SK-N-SH (cell line): ENCODE results near the gene GLCE. TPM values are rescaled to one million over a fixed set of nuclear protein-coding genes. Genes with fewer than 3 reads are reported as not detected.

Experiments used
- CTCF ChIA-PET: fragments of 300-600, 350-600 bp; formaldehyde crosslinking; extraction: SDS; loops from one replicate; lab custom pipeline; 2021; lab: Yijun Ruan, JAX
- POLR2A ChIA-PET: fragments of 350-600 bp; sonication (Branson Sonifier 250); formaldehyde crosslinking; extraction: SDS; loops from one replicate; lab custom pipeline; 2020; ENCODE audit warnings: antibody characterized with exemption, inconsistent platforms; lab: Yijun Ruan, JAX
- DNase-seq: peaks from one replicate; pipeline ENCODE4 v3.0.0; 2012
- H2AFZ ChIP-seq: fragments of 200-600 bp; sonication (generic); 2 replicates; pipeline ENCODE4 v1.8.1; 2016; ENCODE audit warnings: antibody characterized with exemption, mild to moderate bottlenecking, low read depth
- H3F3A ChIP-seq: fragments of 200-600 bp; sonication (generic); replicated peaks from 2 replicates; pipeline ENCODE3; 2016; ENCODE audit warnings: antibody characterized with exemption, mild to moderate bottlenecking; ENCODE audit not compliant: insufficient read depth
- H3K27ac ChIP-seq, 2 experiments: fragments of 200-500 bp in 1 of 2; fragments of 200-600 bp in 1 of 2; sonication (Bioruptor generic) in 1 of 2; sonication (generic), shearing (Covaris generic) in 1 of 2; 2 replicates each; pipeline versions ENCODE4 v1.5.1 to v1.6.1; 2014 to 2016; ENCODE audit warnings: low read depth in 2 of 2, inconsistent platforms in 1 of 2, low read length in 1 of 2, mild to moderate bottlenecking in 1 of 2, mixed read lengths in 1 of 2
- H3K27me3 ChIP-seq: fragments of 200-600 bp; sonication (generic), shearing (Covaris generic); 2 replicates; pipeline ENCODE4 v1.6.1; 2016; ENCODE audit warnings: mixed run types; ENCODE audit not compliant: insufficient read depth
- H3K36me3 ChIP-seq, 2 experiments: fragments of 200-500 bp in 1 of 2; fragments of 200-600 bp in 1 of 2; sonication (Bioruptor generic) in 1 of 2; sonication (generic) in 1 of 2; replicated peaks in 1 of 2; 2 replicates each; pipeline versions ENCODE3 to v1.5.1; 2014 to 2016; ENCODE audit warnings: low read length in 1 of 2, mild to moderate bottlenecking in 1 of 2; ENCODE audit not compliant: insufficient read depth in 2 of 2, control insufficient read depth in 1 of 2
- H3K4me1 ChIP-seq, 2 experiments: fragments of 200-500 bp in 1 of 2; fragments of 200-600 bp in 1 of 2; sonication (Bioruptor generic) in 1 of 2; sonication (generic), shearing (Covaris generic) in 1 of 2; 2 replicates each; pipeline versions ENCODE4 v1.5.1 to v1.6.1; 2014 to 2016; ENCODE audit warnings: low read depth in 1 of 2, low read length in 1 of 2, mixed run types in 1 of 2; ENCODE audit not compliant: insufficient read depth in 2 of 2, control insufficient read depth in 1 of 2
- H3K4me2 ChIP-seq: fragments of 200-600 bp; sonication (generic), shearing (Covaris generic); 2 replicates; pipeline ENCODE4 v1.6.1; 2017; ENCODE audit warnings: mixed run types
- H3K4me3 ChIP-seq, 2 experiments: fragments of 200-500 bp in 1 of 2; fragments of 200-600 bp in 1 of 2; sonication (Bioruptor generic) in 1 of 2; sonication (generic), shearing (Covaris generic) in 1 of 2; 2 replicates each; pipeline versions ENCODE4 v1.5.1 to v1.8.1; 2014 to 2016; ENCODE audit warnings: low read depth in 2 of 2, inconsistent platforms in 1 of 2, low read length in 1 of 2, mild to moderate bottlenecking in 1 of 2, mixed read lengths in 1 of 2, moderate library complexity in 1 of 2
- H3K79me2 ChIP-seq: fragments of 200-600 bp; sonication (generic); 2 replicates; pipeline ENCODE4 v1.8.1; 2017; ENCODE audit warnings: mild to moderate bottlenecking; ENCODE audit not compliant: insufficient read depth
- H3K9ac ChIP-seq: fragments of 200-600 bp; sonication (generic); 2 replicates; pipeline ENCODE4 v1.6.1; 2017; ENCODE audit warnings: mixed run types
- H3K9me2 ChIP-seq: fragments of 200-600 bp; sonication (generic); 2 replicates; pipeline ENCODE4 v1.6.1; 2017; ENCODE audit warnings: mixed run types
- H3K9me3 ChIP-seq: fragments of 200-600 bp; sonication (generic); 2 replicates; pipeline ENCODE4 v1.6.1; 2017; ENCODE audit warnings: mixed run types, mild to moderate bottlenecking, moderate library complexity
- H4K20me1 ChIP-seq: fragments of 200-600 bp; sonication (generic); 2 replicates; pipeline ENCODE4 v1.6.1; 2017; ENCODE audit warnings: mild to moderate bottlenecking, mixed run types; ENCODE audit not compliant: insufficient read depth
- CHD2 ChIP-seq: fragments of 150-350 bp; IDR thresholded peaks from 2 replicates; pipeline ENCODE4 v1.6.1; 2018; ENCODE audit warnings: low read length; ENCODE audit not compliant: partially characterized antibody
- CTCF ChIP-seq: fragments of 200-600 bp; sonication (generic); IDR thresholded peaks from 2 replicates; pipeline ENCODE4 v1.6.1; 2017; ENCODE audit warnings: antibody characterized with exemption, mild to moderate bottlenecking, moderate library complexity
- ELF1 ChIP-seq: IDR thresholded peaks from 2 replicates; pipeline ENCODE4 v1.4.0; 2012
- EZH2phosphoT487 ChIP-seq: fragments of 200-600 bp; sonication (generic); IDR thresholded peaks from 2 replicates; pipeline ENCODE4 v1.6.1; 2017; ENCODE audit warnings: low read depth, mixed run types, mild to moderate bottlenecking, antibody characterized with exemption, moderate library complexity, borderline replicate concordance
- FOXJ3 ChIP-seq: sonication (generic); formaldehyde crosslinking; IDR thresholded peaks from 2 replicates; pipeline ENCODE4 v1.5.1; 2020; ENCODE audit warnings: mild to moderate bottlenecking, missing genetic modification reagents
- FOXM1 ChIP-seq: IDR thresholded peaks from 2 replicates; pipeline ENCODE4 v1.4.0; 2012; ENCODE audit warnings: low read depth, mild to moderate bottlenecking
- GATA2 ChIP-seq: sonication (generic); formaldehyde crosslinking; IDR thresholded peaks from 2 replicates; pipeline ENCODE4 v1.5.0; 2020; ENCODE audit warnings: mild to moderate bottlenecking, missing genetic modification reagents
- JUND ChIP-seq: IDR thresholded peaks from 2 replicates; pipeline ENCODE4 v1.4.0; 2012
- MAX ChIP-seq: IDR thresholded peaks from 2 replicates; pipeline ENCODE4 v1.4.0; 2012; ENCODE audit warnings: low read depth
- MXI1 ChIP-seq: IDR thresholded peaks from 2 replicates; pipeline ENCODE4 v1.6.1; 2012; ENCODE audit warnings: mild to moderate bottlenecking, low read depth, low read length, improper control_type of control experiment
- NFIC ChIP-seq: IDR thresholded peaks from 2 replicates; pipeline ENCODE4 v1.4.0; 2012; ENCODE audit warnings: borderline replicate concordance
- POLR2AphosphoS5 ChIP-seq: IDR thresholded peaks from 2 replicates; pipeline ENCODE4 v1.6.1; 2012; ENCODE audit warnings: low read depth, low read length
- RAD21 ChIP-seq: IDR thresholded peaks from 2 replicates; pipeline ENCODE4 v1.6.1; 2012; ENCODE audit warnings: mild to moderate bottlenecking, low read length
- SMC3 ChIP-seq: IDR thresholded peaks from 2 replicates; pipeline ENCODE4 v1.6.1; 2012; ENCODE audit warnings: low read depth, low read length, improper control_type of control experiment
- TCF12 ChIP-seq: IDR thresholded peaks from 2 replicates; pipeline ENCODE4 v1.4.0; 2012
- TEAD4 ChIP-seq: IDR thresholded peaks from 2 replicates; pipeline ENCODE4 v1.4.0; 2012; ENCODE audit warnings: mild to moderate bottlenecking, borderline replicate concordance; ENCODE audit not compliant: insufficient read depth
- USF1 ChIP-seq: IDR thresholded peaks from 2 replicates; pipeline ENCODE4 v1.4.0; 2012; ENCODE audit warnings: low read depth, borderline replicate concordance
- USF2 ChIP-seq: fragments of 150-350 bp; IDR thresholded peaks from 2 replicates; pipeline ENCODE4 v1.6.1; 2017; ENCODE audit warnings: antibody characterized with exemption, low read length, low read depth, borderline replicate concordance
- ZBTB33 ChIP-seq: IDR thresholded peaks from 2 replicates; pipeline ENCODE4 v1.4.0; 2012; ENCODE audit warnings: low read depth, borderline replicate concordance
- WGBS: methylation state at CpG from one replicate; pipeline ENCODE4 v1.1.6; 2017; ENCODE audit warnings: low lambda C conversion rate; 5-methylcytosine and 5-hydroxymethylcytosine counted together
- polyA plus RNA-seq, 3 experiments: library from polyadenylated mRNA; depleted of rRNA; stranded (reverse); fragments of >200 nt; gene quantifications; 2 replicates each; pipeline ENCODE4 v1.2.3, GENCODE V29; 2012

The GLCE gene
- polyA plus RNA-seq, 1 of the 3 experiments (the other 2 are of a cell fraction): 19.5 TPM

- Histone ChIP-seq H3K4me3 (no peak overlapping the region; a peak in 1 of 4 replicates), H2AFZ (no peak overlapping the region), H3K9me2 (no peaks in the 10 kb centered on the region), H3K27me3 (no peaks in the 10 kb centered on the region), H4K20me1 (no peaks in the 10 kb centered on the region), H3K4me1 (no peaks in the 10 kb centered on the region), H3K9ac (no peak overlapping the region), H3K4me2 (no peak overlapping the region), H3F3A (no peaks in the 10 kb centered on the region), H3K9me3 (no peaks in the 10 kb centered on the region), H3K27ac (no peak overlapping the region), H3K36me3 (peaks cover 10 to 26% of the 10 kb centered on the region in 2 experiments), H3K79me2 (no peaks in the 10 kb centered on the region)
- WGBS: 58% methylated on average over 5 of the region's 5 CpGs
- TF ChIP-seq SMC3 (peak; percentile 46), RAD21 (peak; percentile 66), USF2 (no peak), CTCF (peak; percentile 60), ELF1 (no peak)
- ChIA-PET POLR2A (no interaction called here), CTCF (interaction anchor here (0.6 to 2.5 kb wide), 17 partner anchors 10 to 226 kb away, joined by 3 to 14 read pairs (median 4); no protein-coding TSS in a partner anchor)
- no peak for DNase-seq
Observed at GRCh38 chr15:69265347-69265955, 105.0 kb downstream of the GLCE start.

- Histone ChIP-seq H3K4me3 (no peak overlapping the region), H2AFZ (no peak overlapping the region), H3K9me3 (no peaks in the 10 kb centered on the region), H3K27ac (no peak overlapping the region), H4K20me1 (no peaks in the 10 kb centered on the region), H3K79me2 (no peaks in the 10 kb centered on the region), H3F3A (no peaks in the 10 kb centered on the region), H3K9me2 (no peaks in the 10 kb centered on the region), H3K27me3 (no peaks in the 10 kb centered on the region), H3K4me1 (no peaks in the 10 kb centered on the region; a peak in 1 of 4 replicates), H3K9ac (no peak overlapping the region), H3K36me3 (peaks cover 0 to 10% of the 10 kb centered on the region in 2 experiments), H3K4me2 (no peak overlapping the region)
- TF ChIP-seq USF1: no peak
- no peak for TF ChIP-seq ZBTB33
- TF ChIP-seq JUND: no peak
- TF ChIP-seq MXI1: no peak
- no peak for TF ChIP-seq MAX
- TF ChIP-seq GATA2 (CRISPR knock-in tag): no peak
- no peak for TF ChIP-seq SMC3
- TF ChIP-seq CTCF: no peak
- no peak for TF ChIP-seq TEAD4
- no peak for TF ChIP-seq NFIC
- TF ChIP-seq POLR2AphosphoS5: no peak
- TF ChIP-seq TCF12: no peak
- no peak for TF ChIP-seq CHD2
- no peak for TF ChIP-seq FOXM1
- TF ChIP-seq EZH2phosphoT487: no peak
- no peak for TF ChIP-seq FOXJ3 (CRISPR knock-in tag)
- POLR2A ChIA-PET: no interaction called here
- CTCF ChIA-PET: interaction anchor here (0.9 to 1.1 kb wide), 2 partner anchors 123 to 212 kb away, joined by 3 read pairs; no protein-coding TSS in a partner anchor
- no peak for DNase-seq
Observed at GRCh38 chr15:69271217-69271616, 110.8 kb downstream of the GLCE start.
